Fibroblast of lung (primary cell): ENCODE results near the gene BOD1L2. TPM values are rescaled to one million over a fixed set of nuclear protein-coding genes. Genes with fewer than 3 reads are reported as not detected.

Experiments
- DNase-seq, 2 donors: peaks; one replicate each; pipeline versions ENCODE4 v3.0.0 to v3.0.0-alpha.2; 2010; ENCODE audit warnings: low read depth in 2 of 2
- H2AFZ ChIP-seq: 2 replicates; pipeline ENCODE4 v1.5.1; 2012; ENCODE audit warnings: low read length, control low read depth, inconsistent platforms
- H3K27ac ChIP-seq: 2 replicates; pipeline ENCODE4 v1.5.1; 2011; ENCODE audit warnings: low read length, control low read depth; ENCODE audit not compliant: insufficient read depth
- H3K27me3 ChIP-seq: 2 replicates; pipeline ENCODE4 v1.5.1; 2011; ENCODE audit warnings: mild to moderate bottlenecking, low read length; ENCODE audit not compliant: control insufficient read depth, insufficient read depth
- H3K36me3 ChIP-seq: 2 replicates; pipeline ENCODE4 v1.5.1; 2011; ENCODE audit warnings: low read length; ENCODE audit not compliant: control insufficient read depth, insufficient read depth
- H3K4me1 ChIP-seq: 2 replicates; pipeline ENCODE4 v1.5.1; 2011; ENCODE audit warnings: low read length; ENCODE audit not compliant: control insufficient read depth, insufficient read depth; ENCODE audit errors: extremely low read depth
- H3K4me2 ChIP-seq: 2 replicates; pipeline ENCODE4 v1.5.1; 2011; ENCODE audit warnings: low read length, control low read depth; ENCODE audit not compliant: insufficient read depth; ENCODE audit errors: extremely low read depth
- H3K4me3 ChIP-seq, 4 experiments: fragments of 200-600 bp in 1 of 4; sonication (generic) in 1 of 4; replicated peaks in 1 of 4; 2 replicates each; pipeline ENCODE4 v1.5.1; 2011 to 2016; ENCODE audit warnings: low read length in 4 of 4, low read depth in 3 of 4, mild to moderate bottlenecking in 3 of 4, control low read depth in 2 of 4, inconsistent platforms in 1 of 4, mixed read lengths in 1 of 4; ENCODE audit not compliant: insufficient read depth in 1 of 4; ENCODE audit errors: control extremely low read depth in 1 of 4
- H3K79me2 ChIP-seq: 2 replicates; pipeline ENCODE4 v1.5.1; 2012; ENCODE audit warnings: mild to moderate bottlenecking, low read length, inconsistent platforms; ENCODE audit not compliant: control insufficient read depth, insufficient read depth
- H3K9ac ChIP-seq: 2 replicates; pipeline ENCODE4 v1.5.1; 2011; ENCODE audit warnings: mild to moderate bottlenecking, low read length, control low read depth; ENCODE audit not compliant: insufficient read depth
- H3K9me3 ChIP-seq: 2 replicates; pipeline ENCODE4 v1.5.1; 2012; ENCODE audit warnings: low read depth, low read length; ENCODE audit not compliant: control insufficient read depth, insufficient read depth
- H4K20me1 ChIP-seq: 2 replicates; pipeline ENCODE4 v1.5.1; 2011; ENCODE audit warnings: low read length; ENCODE audit not compliant: control insufficient read depth, insufficient read depth; ENCODE audit errors: extremely low read depth
- EZH2 ChIP-seq: IDR thresholded peaks from 2 replicates; pipeline ENCODE4 v1.5.1; 2012; ENCODE audit warnings: low read length, control low read depth, mild to moderate bottlenecking; ENCODE audit errors: missing control alignments
- polyA plus RNA-seq, 2 donors: library from polyadenylated mRNA; depleted of rRNA in 1 of 2; stranded (reverse) in 1 of 2; unstranded in 1 of 2; fragments of >200 nt; gene quantifications; 2 replicates each; pipeline ENCODE4 v1.2.1, GENCODE V29; 2011 to 2012; ENCODE audit warnings: missing spikeins in 1 of 2
- total RNA-seq: library from RNA; depleted of rRNA; stranded (reverse); fragments of >200 nt; gene quantifications from 2 replicates; pipeline ENCODE4 v1.2.1, GENCODE V29; 2014
- TF ChIP-seq, protein P1 (sequence below), 2 donors: IDR thresholded peaks in 1 of 2; conservative IDR thresholded peaks in 1 of 2; 1 replicate in 1 of 2; 2 replicates in 1 of 2; pipeline ENCODE4 v1.5.1; 2011 to 2012; ENCODE audit warnings: low read length in 2 of 2, control low read depth in 1 of 2, inconsistent platforms in 1 of 2, low read depth in 1 of 2, mild to moderate bottlenecking in 1 of 2

Gene BOD1L2
- total and polyA plus RNA-seq, 2 donors (not counting 1 experiment from before 2014, with no cell fraction given) = not detected

GRCh38 chr18:57167617-57168308, 20.9 kb downstream of the BOD1L2 start:
- no peaks in the 10 kb centered on the region for H3K36me3 ChIP-seq
- no peak overlapping the region for H3K9ac ChIP-seq
- no peak overlapping the region for H3K4me2 ChIP-seq
- no peaks in the 10 kb centered on the region for H3K4me1 ChIP-seq
- H3K4me3 ChIP-seq = no peak overlapping the region
- no peaks in the 10 kb centered on the region for H3K79me2 ChIP-seq
- no peaks in the 10 kb centered on the region for H4K20me1 ChIP-seq
- TF ChIP-seq, protein P1, sequence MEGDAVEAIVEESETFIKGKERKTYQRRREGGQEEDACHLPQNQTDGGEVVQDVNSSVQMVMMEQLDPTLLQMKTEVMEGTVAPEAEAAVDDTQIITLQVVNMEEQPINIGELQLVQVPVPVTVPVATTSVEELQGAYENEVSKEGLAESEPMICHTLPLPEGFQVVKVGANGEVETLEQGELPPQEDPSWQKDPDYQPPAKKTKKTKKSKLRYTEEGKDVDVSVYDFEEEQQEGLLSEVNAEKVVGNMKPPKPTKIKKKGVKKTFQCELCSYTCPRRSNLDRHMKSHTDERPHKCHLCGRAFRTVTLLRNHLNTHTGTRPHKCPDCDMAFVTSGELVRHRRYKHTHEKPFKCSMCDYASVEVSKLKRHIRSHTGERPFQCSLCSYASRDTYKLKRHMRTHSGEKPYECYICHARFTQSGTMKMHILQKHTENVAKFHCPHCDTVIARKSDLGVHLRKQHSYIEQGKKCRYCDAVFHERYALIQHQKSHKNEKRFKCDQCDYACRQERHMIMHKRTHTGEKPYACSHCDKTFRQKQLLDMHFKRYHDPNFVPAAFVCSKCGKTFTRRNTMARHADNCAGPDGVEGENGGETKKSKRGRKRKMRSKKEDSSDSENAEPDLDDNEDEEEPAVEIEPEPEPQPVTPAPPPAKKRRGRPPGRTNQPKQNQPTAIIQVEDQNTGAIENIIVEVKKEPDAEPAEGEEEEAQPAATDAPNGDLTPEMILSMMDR (conservative IDR thresholded peaks at IDR 0.05 in 1 of 2, IDR thresholded peaks at IDR 0.05 in 1 of 2; ENCODE audit: low read depth in 1 of 2, low read length in 2 of 2) = no peak
- TF ChIP-seq EZH2 = no peak
- H3K9me3 ChIP-seq = no peaks in the 10 kb centered on the region
- no peak for DNase-seq
- no peak overlapping the region for H2AFZ ChIP-seq
- H3K27ac ChIP-seq = no peak overlapping the region
- no peaks in the 10 kb centered on the region for H3K27me3 ChIP-seq

GRCh38 chr18:57171026-57171425, 24.1 kb downstream of the BOD1L2 start:
- no peak for DNase-seq
- Histone ChIP-seq H3K36me3 (no peaks in the 10 kb centered on the region), H3K4me2 (no peak overlapping the region), H4K20me1 (no peaks in the 10 kb centered on the region), H3K4me1 (no peaks in the 10 kb centered on the region), H3K9ac (no peak overlapping the region), H3K79me2 (no peaks in the 10 kb centered on the region), H2AFZ (no peak overlapping the region), H3K4me3 (no peak overlapping the region), H3K9me3 (no peaks in the 10 kb centered on the region), H3K27me3 (no peaks in the 10 kb centered on the region), H3K27ac (no peak overlapping the region)
- TF ChIP-seq, protein P1 (conservative IDR thresholded peaks at IDR 0.05 in 1 of 2, IDR thresholded peaks at IDR 0.05 in 1 of 2; ENCODE audit: low read depth in 1 of 2, low read length in 2 of 2) = no peak
- TF ChIP-seq EZH2 = no peak

- no peaks in the 10 kb centered on the region for H3K4me1 ChIP-seq
- no peak overlapping the region for H3K4me2 ChIP-seq
- H3K27ac ChIP-seq = no peak overlapping the region
- H3K9ac ChIP-seq = no peak overlapping the region
- TF ChIP-seq EZH2 = no peak
- TF ChIP-seq, protein P1 (conservative IDR thresholded peaks at IDR 0.05 in 1 of 2, IDR thresholded peaks at IDR 0.05 in 1 of 2; ENCODE audit: low read depth in 1 of 2, low read length in 2 of 2) = no peak
- no peaks in the 10 kb centered on the region for H3K9me3 ChIP-seq
- DNase-seq = no peak
- H4K20me1 ChIP-seq = no peaks in the 10 kb centered on the region
- no peaks in the 10 kb centered on the region for H3K79me2 ChIP-seq
- H3K36me3 ChIP-seq = no peaks in the 10 kb centered on the region
- no peaks in the 10 kb centered on the region for H3K27me3 ChIP-seq
- H2AFZ ChIP-seq = no peak overlapping the region
- no peak overlapping the region for H3K4me3 ChIP-seq
These were observed 28.6 kb downstream of the BOD1L2 start for GRCh38 chr18:57175532-57175931.
